Heart left ventricle (tissue), 13 donors: ENCODE data around the gene SLCO3A1.

Source experiments
- CTCF ChIP-seq, 12 donors: fragments of 200-600 bp; sonication (generic) in 4 of 12; IDR thresholded peaks; one replicate each; pipeline versions ENCODE4 v1.5.0 to v1.8.0; 2018 to 2022; ENCODE audit warnings: antibody characterized with exemption in 12 of 12, mild to moderate bottlenecking in 5 of 12
- POLR2A ChIP-seq, 2 donors: fragments of 450-650 bp; IDR thresholded peaks; one replicate each; pipeline ENCODE4 v1.6.1; 2017; ENCODE audit warnings: antibody characterized with exemption in 2 of 2, mild to moderate bottlenecking in 2 of 2, moderate library complexity in 2 of 2
- donor health status: ischemic (EF 13 %, LVEDD 7.1; RV severe dilation, severe dysfunction).
- donor health status: DM: no; HTN: yes; CAD: no.
- donor health status: DM: no; HTN: no; CAD: no.
- donor health status: ischemic (EF 25% LVEDD 6.9; RV normal size, moderate dysfunction).
- donor health status: ischemic (EF 25% LVEDD 5.7; RV mildly dilated, moderate dysfunction).
- donor health status: ischemic (EF 35%, LVEDD 5.7; RV mildly dilated, moderate dysfunction).
- donor health status: nonischemic (EF 11% LVEDD 7.7; RV severe dilation, severe dysfunction).
- donor health status: DM: yes; HTN: yes; CAD: no.
- donor health status: PGD.
- donor health status: ischemic (EF 29% LVEDD 5.4; RV normal size, mild dysfunction).
- donor health status: nonischemic (EF 23%, LVEDD 6.1; RV moderate dilation, normal function).

GRCh38 chr15:91887321-91887720 lies 33.8 kb downstream of the SLCO3A1 start:
- TF ChIP-seq CTCF (IDR thresholded peaks at IDR 0.05) (no peak), POLR2A (IDR thresholded peaks at IDR 0.05) (no peak)
